SJCRH30 (cell line): ENCODE data around the gene MYRIP. TPM values are rescaled to one million over a fixed set of nuclear protein-coding genes. Genes with fewer than 3 reads are reported as not detected.
A peak's percentile ranks its signal among the peaks of the same experiment; 100 is the strongest.

ENCODE experiments used
- DNase-seq, 2 experiments: peaks; one replicate each; pipeline ENCODE4 v3.0.0-alpha.2; 2015 to 2020
- H3K27ac ChIP-seq: fragments of 250-450 bp; sonication (Bioruptor Pico); 2 replicates; pipeline ENCODE4 v1.5.1; 2020; ENCODE audit warnings: mild to moderate bottlenecking, moderate library complexity
- H3K27me3 ChIP-seq: fragments of 250-450 bp; sonication (Bioruptor Pico); 2 replicates; pipeline ENCODE4 v1.5.1; 2020; ENCODE audit warnings: mild to moderate bottlenecking, moderate library complexity
- H3K36me3 ChIP-seq: fragments of 250-450 bp; sonication (Bioruptor Pico); 2 replicates; pipeline ENCODE4 v1.5.1; 2020; ENCODE audit warnings: mild to moderate bottlenecking, moderate library complexity
- H3K4me1 ChIP-seq: fragments of 250-450 bp; sonication (Bioruptor Pico); 2 replicates; pipeline ENCODE4 v1.5.1; 2020; ENCODE audit warnings: mild to moderate bottlenecking, moderate library complexity
- H3K4me3 ChIP-seq: fragments of 250-450 bp; sonication (Bioruptor Pico); 2 replicates; pipeline ENCODE4 v1.5.1; 2020; ENCODE audit warnings: mild to moderate bottlenecking, moderate library complexity
- H3K9me3 ChIP-seq: fragments of 250-450 bp; sonication (Bioruptor Pico); replicated peaks from 2 replicates; pipeline ENCODE4 v1.5.1; 2020; ENCODE audit warnings: mild to moderate bottlenecking, moderate library complexity
- total RNA-seq: library from RNA; depleted of rRNA; stranded (reverse); fragments of >200 nt; shearing (Covaris generic); gene quantifications from 2 replicates; pipeline ENCODE4 v1.2.3, GENCODE V29; 2014

MYRIP gene
- total RNA-seq, 1 experiment from 2014 or later = not detected

DNA sequence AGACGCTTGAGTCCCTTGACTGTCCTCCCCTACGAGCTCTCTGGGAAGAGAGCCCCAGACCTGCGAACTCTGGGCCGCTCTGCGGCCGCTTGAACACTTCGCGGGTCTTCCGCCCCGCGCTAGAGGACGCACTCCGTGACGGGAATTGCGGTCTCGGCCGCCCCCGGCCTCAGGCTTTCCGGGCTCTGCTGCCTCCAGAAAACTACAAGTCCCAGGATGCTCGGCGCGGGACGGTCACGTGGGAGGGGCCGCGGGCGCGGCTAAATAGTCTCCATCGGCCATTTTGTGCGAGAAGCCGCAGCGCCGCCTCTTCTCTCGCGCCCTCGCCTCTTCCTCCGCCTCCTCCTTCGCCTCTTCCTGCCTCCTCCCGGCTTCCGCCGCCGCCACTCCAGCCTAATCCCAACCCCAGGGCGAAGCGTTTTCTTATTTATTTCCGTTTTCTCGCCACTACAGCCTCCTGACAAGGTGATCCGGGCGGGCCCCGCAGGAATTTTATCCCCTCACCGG is 500.1 kb downstream of the MYRIP start, which contains the start of gene EIF1B:
Gene EIF1B (plus strand): TSS at position 290 of the 507 bp plus-strand sequence. CDS start 235 bp downstream, outside the sequence.
- Histone ChIP-seq H3K36me3 (peaks cover 30% of the 10 kb centered on the region), H3K27me3 (no peaks in the 10 kb centered on the region), H3K27ac (peak within 1 kb of the TSS; percentile 94), H3K4me1 (no peaks in the 10 kb centered on the region), H3K9me3 (no peaks in the 10 kb centered on the region), H3K4me3 (peak within 1 kb of the TSS; percentile 95)
- DNase-seq = peak; percentile 91 to 93
